DMS79 (cell line): ENCODE results near the gene SIRT7.
"Not testable (repeated sequence)": the region's sequence is repeated elsewhere in the genome, so short reads cannot be mapped to it uniquely, and the experiment has no call there.

Experiments used
- DNase-seq: peaks from one replicate; lab custom pipeline; 2025; lab: John Stamatoyannopoulos, UW

Gene SIRT7

DNA sequence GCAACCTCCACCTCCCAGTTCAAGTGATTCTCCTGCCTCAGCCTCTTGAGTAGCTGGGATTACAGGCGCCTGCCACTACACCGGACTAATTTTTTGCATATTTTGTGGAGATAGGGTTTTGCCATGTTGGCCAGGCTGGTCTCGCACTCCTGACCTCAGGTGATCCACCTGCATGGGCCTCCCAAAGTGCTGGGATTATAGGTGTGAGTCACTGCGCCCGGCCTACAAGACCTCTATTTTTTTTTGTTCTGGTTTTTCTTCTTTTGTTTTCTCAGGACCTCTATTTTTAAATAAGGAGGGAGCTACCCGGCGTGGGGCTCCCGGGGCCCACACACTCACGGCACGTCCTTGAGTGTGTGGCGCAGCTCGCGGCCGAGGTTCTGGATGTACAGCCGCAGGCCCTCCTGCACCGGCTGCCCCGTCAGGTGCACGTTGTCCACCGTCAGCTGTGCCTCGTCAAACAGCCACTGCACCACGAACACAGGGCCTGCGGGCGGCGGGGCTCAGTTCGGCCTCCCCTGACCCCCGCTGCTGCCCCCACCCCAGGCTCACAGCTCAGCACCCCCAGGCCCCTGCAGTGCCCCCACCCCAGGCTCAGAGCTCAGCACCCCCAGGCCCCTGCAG is 37.2 kb upstream of the SIRT7 start:
- DNase-seq = no peak

DNA sequence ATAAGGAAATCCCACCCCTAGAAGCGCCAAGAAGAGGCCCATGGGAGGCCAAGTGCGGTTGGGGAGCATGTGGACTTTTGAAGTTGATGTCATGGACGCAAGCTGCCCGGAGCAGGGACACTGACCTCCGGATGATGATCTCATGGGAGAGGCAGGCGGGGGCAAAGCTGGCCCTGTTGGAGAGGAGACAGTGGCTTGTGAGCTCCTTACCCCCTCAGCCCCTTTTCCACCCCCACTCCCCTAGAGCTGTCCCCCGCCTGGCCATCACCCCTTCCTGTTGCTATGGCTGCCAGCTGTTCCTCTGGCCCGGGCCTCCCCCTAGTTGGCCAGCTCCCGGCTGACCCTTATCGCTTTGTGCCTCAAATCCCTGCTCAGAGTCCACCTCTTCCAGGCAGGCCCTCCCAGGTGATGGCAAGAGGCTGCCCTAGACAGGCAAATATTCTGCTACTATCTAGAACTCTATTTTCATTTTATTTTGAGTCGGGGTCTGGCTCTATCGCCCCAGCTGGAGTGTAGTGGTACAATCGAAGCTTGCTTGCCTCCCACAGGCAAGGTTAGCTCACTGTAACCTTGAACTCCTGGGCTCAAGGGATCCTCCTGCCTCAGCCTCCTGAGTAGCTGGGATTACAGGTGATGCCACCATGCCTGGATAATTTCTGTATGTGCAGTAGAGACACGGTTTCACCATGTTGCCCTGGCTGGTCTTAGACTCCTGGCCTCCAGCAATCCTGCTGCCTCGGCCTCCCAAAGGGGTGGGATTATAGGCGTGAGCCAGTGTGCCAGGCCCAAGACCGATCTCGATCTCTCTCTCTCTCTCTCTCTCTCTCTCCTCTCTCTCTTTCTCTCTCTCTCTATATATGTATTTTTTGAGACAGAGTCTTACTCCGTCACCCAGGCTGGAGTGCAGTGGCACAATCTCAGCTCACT is 36.4 kb upstream of the SIRT7 start:
- DNase-seq = no peak

DNA sequence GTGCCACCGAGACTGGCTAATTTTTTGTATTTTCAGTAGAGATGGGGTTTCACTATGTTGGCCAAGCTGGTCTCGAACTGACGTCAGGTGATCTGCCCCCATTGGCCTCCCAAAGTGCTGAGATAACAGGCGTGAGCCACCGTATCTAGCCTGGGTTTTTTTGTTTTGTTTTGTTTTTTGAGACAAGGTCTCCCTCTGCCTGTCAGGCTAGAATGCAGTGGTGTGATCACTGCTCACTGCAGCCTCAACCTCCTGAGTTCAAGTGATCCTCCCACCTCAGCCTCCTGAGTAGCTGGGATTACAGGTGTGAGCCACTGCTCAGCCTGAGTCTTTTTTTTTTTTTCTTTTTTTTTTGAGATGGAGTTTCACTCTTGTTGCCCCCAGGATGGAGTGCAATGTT is 35.5 kb upstream of the SIRT7 start:
- DNase-seq = not testable (repeated sequence)

DNA sequence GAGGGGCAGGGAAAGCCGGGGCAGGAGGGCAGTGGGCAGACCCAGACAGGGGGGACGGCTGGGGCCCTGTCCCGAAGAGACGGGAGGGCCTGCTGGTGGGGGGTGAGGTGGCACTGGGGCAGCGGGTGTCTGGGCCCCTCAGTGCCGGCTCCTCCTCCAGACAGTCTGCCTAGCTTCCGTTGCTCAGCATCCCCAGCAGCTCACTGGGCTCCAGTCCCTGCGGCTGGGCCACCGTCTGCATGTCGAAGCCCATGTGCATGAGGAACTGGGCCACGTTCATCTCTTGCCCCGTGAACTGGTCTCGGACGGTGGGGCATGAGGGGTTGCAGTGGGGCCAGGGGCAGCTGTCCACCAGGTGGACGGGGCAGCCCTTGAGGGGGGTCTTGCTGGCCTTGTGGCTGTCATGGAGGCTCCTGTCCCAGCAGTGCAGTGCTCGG is 34.8 kb upstream of the SIRT7 start:
- no peak for DNase-seq

DNA sequence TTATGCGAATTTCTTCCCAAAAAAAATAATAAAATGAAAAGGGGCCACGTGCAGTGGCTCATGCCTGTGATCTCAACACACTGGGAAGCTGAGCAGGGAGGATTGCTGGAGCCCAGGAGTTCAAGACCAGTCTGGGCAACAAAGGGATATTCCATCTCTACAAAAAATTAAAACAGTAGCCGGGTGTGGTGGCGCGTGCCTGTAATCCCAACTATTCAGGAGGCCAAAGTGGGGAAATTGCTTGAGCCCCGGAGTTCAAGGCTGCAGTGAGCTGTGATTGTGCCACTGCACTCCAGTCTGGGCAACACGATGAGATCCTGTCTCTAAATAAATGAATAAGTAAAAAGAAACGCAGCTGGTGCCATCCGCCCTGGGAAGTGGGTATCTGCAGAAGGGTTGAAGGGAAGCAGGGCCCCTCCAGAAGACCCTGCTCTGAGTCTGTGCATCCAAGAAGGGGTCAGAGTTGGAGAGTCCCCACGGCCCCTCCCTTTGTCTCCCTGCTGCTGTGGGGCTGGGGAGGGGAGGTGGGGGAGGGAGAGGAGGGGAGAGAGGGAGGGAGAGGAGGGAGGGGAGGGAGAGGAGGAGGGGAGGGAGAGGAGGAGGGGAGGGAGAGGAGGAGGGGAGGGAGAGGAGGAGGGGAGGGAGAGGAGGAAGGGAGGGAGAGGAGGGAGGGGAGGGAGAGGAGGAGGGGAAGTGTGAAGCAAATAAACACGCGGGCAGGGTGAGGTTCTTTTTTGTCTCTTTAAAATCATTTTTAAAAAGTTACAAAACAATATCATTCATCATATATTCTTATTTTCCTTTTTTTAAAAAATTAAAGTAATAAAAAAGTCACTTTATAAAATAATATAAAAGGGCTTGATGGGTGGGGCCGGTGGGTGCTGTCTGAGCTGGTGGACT is 34.1 kb upstream of the SIRT7 start:
- DNase-seq = no peak

DNA sequence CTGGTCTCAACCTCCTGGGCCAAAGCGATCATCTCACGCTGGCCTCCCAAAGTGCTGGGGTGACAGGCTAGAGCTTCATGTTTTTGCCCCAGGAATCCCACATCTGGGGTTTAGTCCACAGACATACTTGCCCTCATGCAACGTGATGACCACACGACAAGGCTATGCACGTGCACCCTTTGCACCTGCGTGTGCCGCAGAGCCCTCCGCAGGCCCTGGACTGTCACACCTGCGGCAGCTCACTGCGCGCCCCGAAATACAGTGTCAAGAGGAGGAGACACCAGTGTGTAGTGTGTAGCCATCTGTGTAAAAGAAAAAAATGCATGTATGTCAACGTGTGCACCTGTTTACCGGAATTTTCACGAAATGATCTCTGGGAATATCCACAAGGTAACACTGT is 32.5 kb upstream of the SIRT7 start:
- DNase-seq = no peak

DNA sequence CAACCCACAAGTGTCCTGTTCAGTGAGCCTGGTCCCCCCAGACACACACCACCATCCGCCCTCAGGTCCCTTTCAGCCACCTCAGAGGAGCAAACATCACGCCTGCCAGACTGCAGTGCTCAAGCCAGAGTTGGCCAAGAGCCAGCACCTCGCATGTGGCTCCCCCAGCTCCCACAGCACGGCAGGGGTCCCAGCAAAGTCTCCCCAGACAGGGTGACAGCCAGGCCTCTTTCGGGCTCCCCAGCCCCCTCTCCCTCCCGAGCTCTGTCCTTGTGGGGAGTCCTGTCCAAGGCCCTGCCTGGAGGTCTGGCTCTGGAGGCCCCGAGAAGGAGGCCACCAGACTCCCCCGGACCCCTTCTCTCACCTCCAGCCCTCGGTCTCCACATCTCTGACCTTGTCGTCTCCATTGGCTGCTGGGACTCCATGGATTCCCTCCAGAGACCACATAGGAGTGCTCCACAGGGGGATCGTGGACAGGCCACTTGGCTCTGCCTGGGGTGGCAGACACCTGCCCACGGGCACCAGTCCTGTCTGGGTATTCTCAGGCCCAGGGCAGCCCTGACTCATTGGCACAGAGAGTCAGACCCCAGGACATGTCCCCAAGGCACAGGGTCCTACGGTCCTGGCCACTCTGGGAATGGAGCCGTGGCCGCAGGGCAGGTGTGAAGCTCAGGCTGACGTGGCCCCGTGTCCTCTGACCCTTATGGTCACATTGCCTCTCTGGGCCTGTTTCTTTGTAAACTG is 30.8 kb upstream of the SIRT7 start:
- DNase-seq = no peak

DNA sequence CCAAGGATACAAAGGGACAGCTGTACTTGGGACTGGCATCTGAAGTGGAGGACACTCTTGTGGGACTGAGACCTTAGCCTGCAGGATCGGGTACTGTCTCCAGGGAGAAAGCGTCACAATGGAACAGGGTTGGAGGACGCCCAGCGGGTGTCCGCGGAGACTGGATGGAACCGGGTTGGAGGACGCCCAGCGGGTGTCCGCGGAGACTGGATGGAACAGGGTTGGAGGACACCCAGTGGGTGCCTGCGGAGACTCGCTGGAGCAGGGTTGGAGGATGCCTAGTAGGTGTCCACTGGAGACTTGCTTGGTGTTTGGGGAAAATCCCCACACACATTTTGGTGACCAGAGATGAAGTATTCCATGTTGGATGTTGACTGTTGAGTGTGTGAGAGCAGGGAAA is 29.2 kb upstream of the SIRT7 start, which contains the start of gene MYADML2:
Gene MYADML2, minus strand, starts transcription at position 45 of the 400 bp plus-strand sequence. CDS start 5,492 bp downstream, outside the sequence.
- DNase-seq = no peak

DNA sequence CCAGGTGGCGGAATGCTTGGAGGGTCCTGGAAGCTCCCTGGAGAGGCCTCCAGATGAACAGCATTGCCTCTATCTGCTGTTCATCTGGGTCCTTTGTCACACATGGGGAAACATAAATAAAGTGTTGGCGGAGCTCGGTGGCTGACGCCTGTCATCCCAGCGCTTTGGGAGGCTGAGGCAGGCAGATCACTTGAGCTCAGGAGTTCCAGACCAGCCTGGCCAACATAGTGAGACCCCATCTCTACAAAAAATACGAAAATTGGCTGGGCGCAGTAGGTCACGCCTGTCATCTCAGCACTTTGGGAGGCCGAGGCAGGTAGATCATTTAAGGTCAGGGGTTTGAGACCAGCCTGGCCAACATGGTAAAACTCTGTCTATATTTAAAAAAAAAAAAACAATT is 26.9 kb upstream of the SIRT7 start:
- DNase-seq = no peak

DNA sequence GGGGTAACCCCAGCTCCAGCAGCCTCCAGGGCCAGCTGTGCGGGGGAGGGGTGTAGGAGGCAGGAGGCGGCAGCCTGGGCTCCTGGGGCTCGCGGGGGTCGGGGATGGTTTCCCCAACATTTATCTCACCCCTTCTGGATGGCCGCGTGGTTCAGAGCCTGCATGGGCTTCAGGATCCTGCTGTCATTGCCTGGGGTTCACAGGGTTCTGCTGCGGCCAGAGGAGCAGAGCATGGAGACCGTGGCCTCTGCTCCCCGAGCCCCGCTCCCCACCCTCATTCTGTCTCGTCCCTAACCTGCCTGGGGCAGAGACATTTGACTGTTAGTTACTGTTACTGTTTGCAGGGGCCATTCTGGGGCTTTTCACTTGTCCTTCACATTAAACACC is 24.2 kb upstream of the SIRT7 start:
- no peak for DNase-seq

DNA sequence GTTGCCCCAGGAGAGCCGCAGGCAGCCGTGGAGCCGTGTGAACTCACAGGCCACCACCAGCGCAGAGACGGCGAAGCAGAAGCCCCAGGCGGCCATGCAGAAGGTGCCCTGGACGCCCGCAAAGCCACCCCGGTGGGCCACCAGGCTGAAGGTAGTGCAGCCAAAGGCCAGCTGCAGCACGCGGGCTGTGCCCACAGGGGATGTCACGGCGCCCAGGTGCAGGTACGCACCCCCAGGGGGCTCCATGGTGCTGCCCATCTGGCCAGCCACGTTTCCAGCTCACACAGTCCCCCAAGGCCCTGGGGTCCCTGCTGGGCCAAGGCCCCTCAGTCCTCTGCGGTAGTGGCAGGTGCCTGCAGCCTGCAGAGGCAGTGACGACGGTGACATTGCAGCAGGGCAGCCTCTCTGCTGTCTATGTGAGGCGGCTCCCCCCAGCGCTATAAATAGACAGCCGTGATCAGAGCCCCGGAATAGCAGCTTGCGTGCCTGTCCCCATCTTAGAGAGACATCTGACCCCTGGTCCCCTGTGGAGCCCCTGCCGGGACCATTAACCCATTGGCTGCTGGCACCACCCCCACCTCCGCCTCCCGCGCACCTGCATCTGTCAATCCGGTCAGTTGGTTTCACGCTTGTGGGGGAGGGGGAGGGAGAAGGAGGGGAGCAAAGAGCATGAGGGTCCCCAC is 23.6 kb upstream of the SIRT7 start:
- no peak for DNase-seq

DNA sequence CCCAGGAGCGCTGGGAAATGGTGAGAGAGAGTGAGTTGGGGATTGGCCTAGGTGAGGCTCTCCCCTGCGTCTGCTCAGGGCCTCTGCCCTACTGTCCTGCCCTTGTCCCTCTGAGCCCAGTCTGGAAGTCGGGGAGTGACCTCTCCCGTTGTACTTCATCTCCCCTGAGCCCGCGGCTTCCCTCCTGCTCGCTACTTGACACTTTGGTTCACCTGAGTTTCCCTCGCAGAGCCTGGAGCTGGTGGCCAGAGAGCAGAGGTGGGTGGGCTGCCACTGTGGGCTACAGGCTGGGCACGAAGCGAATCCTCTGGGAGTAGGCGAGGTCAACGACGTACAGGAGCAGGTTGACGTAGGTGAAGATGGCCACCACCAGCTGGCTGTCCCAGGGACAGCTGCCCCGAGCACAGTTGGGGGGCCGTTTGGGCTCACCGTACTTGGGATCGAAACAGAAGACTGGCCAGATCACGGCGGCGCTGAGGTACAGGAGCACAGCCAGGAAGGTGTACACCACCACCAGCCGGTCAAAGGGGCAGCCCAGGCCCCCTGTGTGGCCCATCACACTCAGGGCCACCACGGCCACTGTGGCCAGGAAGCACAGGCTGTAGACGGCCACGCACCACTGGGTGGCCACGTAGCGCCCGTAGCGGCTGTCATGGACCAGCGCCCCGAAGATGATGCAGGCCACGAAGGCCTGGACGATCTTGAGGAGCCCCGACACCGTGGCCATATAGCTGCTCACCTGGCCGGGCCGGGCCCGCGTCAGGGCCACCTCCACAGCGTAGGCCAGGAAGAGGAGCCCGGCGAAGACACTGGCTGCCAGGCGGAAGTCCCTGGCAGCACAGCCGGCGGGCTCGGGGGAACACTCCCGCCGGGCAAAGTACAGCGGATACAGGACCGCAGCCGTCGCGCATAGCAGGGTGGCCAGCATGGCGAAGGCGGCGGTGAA is 22.8 kb upstream of the SIRT7 start:
- no peak for DNase-seq

DNA sequence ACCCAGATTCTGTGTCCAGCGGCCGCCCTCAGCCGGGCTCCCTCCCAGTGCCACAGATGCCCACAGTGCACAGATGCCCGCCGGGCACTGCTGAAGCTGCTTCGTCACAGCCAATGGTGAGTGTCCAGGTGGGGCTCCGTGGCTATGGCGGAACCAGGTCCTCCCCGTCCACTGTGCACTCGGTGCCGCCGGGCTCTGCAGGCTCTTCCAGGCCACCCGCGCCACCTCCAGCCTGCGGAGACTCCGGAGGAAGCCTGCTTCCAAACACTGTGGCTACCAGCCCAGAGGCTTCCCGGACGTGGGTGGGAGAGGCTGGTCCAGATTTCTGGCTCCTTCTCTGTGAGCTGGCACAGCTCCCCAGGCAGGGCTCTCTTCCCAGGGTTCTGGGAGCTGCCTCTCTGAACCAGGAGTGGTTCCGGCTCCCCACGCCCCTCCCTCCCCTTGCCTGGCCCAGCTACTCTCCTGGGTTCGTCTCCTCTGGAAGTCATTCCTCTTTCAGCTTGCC is 22.0 kb upstream of the SIRT7 start:
- no peak for DNase-seq

DNA sequence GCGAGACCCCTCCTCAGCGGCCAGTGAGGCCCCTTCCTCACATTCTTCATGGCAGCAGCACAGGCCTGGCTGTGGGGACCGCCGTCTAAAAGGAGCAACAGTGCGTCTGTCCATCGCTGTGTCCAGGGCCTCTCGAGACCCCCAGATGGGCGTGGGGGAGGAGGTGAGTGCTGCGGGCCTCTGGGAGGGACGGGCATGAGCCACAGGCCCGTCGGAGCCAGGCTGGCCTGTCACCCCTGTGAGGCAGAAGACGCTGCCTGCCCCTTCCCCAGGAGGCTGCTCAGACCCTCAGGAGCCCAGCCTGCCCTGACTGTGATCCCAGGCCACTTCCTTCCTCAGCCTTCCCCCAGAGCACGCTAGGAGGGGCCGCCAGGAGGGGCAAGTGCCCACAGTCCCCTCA is 21.2 kb upstream of the SIRT7 start:
- DNase-seq = no peak

DNA sequence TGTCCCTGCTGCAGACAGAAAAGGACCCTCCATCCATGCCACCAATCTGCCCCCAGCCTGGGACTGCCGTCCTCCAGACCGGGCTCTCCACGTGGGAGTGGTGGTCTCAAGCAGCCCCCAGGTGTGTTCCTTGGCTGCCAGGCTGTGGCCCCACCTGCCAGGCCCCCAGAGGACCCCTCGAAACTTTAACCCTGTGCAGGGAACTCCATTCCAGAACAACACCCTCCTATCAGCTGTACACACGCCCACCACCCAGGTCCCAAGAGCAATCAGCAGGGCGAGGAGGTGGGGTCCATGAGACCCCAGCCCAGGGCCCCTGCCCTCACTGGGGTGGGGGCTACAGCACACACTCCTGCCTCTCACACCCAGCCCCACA is 17.7 kb upstream of the SIRT7 start:
- DNase-seq = no peak

DNA sequence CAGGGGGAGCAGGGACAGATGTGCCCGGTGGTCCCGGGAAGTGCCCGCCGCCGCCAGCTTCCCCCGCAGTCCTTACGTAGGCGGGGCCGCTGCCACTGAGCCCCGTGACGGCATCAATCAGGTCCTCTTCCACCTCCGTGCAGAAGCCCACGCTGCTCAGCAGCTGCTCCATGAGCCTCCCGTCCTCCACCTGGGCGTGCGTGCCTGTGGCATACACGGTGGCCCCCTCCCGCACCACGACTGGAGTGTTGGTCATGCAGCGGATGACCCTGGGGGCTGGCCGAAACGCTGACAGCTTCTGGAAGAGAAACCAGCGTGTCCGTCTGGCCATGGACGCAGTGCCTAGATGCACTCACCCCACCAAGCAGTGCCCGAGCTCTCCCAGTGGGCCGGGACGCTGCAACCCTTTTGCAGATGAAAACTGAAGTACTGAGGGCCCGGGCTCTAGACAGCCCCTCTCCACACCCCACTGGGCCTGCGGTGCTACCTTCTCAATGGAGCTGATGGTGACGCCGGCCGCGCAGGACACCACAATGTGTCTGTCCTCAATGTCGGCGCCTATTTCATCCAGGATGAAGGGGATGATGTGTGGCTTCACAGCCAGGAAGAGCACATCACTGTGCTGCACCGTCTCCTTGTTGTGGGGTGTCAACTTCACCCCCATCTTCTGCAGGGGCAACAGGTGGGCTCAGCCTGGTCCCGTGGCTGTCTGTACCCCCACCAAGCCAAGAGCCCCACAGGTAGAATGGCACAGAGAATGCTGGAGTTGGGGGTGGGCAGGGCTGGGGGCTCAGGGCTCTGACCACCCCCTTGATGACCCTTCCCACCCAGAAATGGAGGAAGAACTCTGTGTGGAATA is 17.1 kb upstream of the SIRT7 start:
- no peak for DNase-seq

DNA sequence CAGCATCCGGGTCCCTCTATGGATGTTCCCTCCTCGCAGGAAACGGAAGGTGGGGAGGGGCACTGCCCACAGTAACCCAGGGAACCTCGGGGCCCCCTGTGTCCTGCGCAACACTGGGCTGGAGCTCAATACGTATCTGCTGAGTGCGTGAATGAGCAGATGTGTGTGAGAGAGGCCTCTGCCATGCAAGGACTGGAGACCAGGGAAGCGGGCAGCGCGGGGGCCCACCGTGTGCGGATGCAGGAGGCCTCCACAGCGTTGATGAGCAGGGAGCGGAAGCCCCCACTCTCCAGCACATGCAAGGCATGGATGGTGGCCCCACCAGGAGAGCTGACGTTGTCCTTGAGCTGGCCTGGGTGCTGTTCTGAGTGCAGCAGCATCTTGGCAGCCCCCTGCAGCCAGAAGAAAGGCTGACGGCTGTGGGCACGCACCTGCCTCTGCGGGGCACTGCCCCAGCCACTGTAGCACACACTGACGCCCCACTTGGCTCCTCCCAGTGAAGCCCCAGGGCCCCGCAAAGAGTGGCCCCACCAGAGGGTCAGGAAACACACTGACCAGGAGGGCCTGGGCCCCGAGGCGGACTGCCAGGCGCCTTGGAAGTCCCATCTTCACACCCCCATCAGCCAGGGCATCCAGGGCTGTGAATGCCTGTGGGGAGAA is 16.3 kb upstream of the SIRT7 start:
- no peak for DNase-seq

DNA sequence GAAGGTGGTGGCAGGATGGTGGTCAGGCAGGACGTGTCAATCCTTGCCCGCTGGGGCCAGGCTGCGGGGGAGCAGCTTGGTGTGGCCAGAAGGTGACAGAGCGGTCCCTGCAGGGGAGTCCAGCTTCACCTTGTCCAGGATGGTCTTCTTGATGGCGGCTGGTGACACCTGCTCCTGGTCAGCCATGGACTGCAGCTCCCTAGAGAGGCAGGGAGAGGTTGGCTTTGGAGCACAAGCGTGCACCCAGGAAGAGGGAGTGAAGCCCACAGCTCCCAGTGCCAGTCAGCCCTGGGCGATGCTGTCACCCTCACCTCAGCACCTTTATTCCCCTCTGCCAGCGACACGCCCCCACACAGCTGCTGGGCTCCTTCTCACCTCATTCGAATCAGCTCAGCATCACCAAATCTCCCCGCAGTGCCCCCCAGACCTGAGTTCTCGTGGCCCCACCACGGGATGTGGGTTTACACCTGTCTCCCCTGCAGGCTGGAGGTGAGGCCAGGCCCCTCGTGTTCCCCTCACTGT is 15.3 kb upstream of the SIRT7 start:
- DNase-seq = no peak
